ENCODE results near the gene PPP1R26. TPM values are rescaled to one million over a fixed set of nuclear protein-coding genes. Genes with fewer than 3 reads are reported as not detected.
"Not testable (repeated sequence)": the region's sequence is repeated elsewhere in the genome, so short reads cannot be mapped to it uniquely, and the experiment has no call there.

PPP1R26 gene
- total RNA-seq, 1 donor from 2014 or later, result 15.2 TPM

GRCh38 chr9:135458478-135458877 is 21.1 kb upstream of the PPP1R26 start:
- DNase-seq (ENCODE audit: low read depth), result not testable (repeated sequence)

GRCh38 chr9:135461936-135462335 is 17.6 kb upstream of the PPP1R26 start:
- DNase-seq (ENCODE audit: low read depth), result no peak

- peak; percentile 44 for DNase-seq (ENCODE audit: low read depth)
Measured at GRCh38 chr9:135463140-135463539, 16.4 kb upstream of the PPP1R26 start.

GRCh38 chr9:135464181-135464580 is 15.4 kb upstream of the PPP1R26 start:
- no peak for DNase-seq (ENCODE audit: low read depth)

GRCh38 chr9:135468854-135469521 is 10.6 kb upstream of the PPP1R26 start:
- no peak for DNase-seq (ENCODE audit: low read depth)

- peak; percentile 27 for DNase-seq (ENCODE audit: low read depth)
Measured at GRCh38 chr9:135471791-135472640, 7.6 kb upstream of the PPP1R26 start.

GRCh38 chr9:135473972-135474543 is 5.5 kb upstream of the PPP1R26 start:
- no peak for DNase-seq (ENCODE audit: low read depth)

GRCh38 chr9:135474915-135475314 is 4.7 kb upstream of the PPP1R26 start:
- DNase-seq (ENCODE audit: low read depth), result no peak

- DNase-seq (ENCODE audit: low read depth), result peak; percentile 69
Measured at GRCh38 chr9:135476561-135477355, 2.8 kb upstream of the PPP1R26 start.

- DNase-seq (ENCODE audit: low read depth), result no peak
Measured at GRCh38 chr9:135478191-135478590, 1.4 kb upstream of the PPP1R26 start.

- peak; percentile 45 for DNase-seq (ENCODE audit: low read depth)
Measured at GRCh38 chr9:135478829-135479468, 633 bp upstream of the PPP1R26 start.

GRCh38 chr9:135480071-135480939 is 723 bp downstream of the PPP1R26 start:
- DNase-seq (ENCODE audit: low read depth), result peak; percentile 46

- DNase-seq (ENCODE audit: low read depth), result no peak
Measured at GRCh38 chr9:135480940-135481310, 1.3 kb downstream of the PPP1R26 start.

- no peak for DNase-seq (ENCODE audit: low read depth)
Measured at GRCh38 chr9:135482015-135482754, 2.6 kb downstream of the PPP1R26 start.

GRCh38 chr9:135484460-135485277 is 5.1 kb downstream of the PPP1R26 start:
- no peak for DNase-seq (ENCODE audit: low read depth)

- DNase-seq (ENCODE audit: low read depth), result no peak
Measured at GRCh38 chr9:135485385-135485784, 5.8 kb downstream of the PPP1R26 start.

GRCh38 chr9:135485832-135486231 is 6.2 kb downstream of the PPP1R26 start:
- no peak for DNase-seq (ENCODE audit: low read depth)
